Activated CD4-positive, alpha-beta memory T cell treated with anti-CD3 and anti-CD28 coated beads for 36 hours (primary cell): ENCODE results near the gene ACYP1. TPM values are rescaled to one million over a fixed set of nuclear protein-coding genes. Genes with fewer than 3 reads are reported as not detected.

Experiments used
- CTCF ChIA-PET: fragments of 350-600 bp; sonication (Branson Sonifier 250); formaldehyde crosslinking; loops from one replicate; lab custom pipeline; 2021; ENCODE audit warnings: antibody characterized with exemption, inconsistent platforms; lab: Charles Lee
- POLR2A ChIA-PET: fragments of 350-600 bp; sonication (Branson Sonifier 250); formaldehyde crosslinking; loops from one replicate; lab custom pipeline; 2021; ENCODE audit warnings: antibody characterized with exemption; lab: Charles Lee
- DNase-seq: peaks from one replicate; pipeline ENCODE4 v3.0.0-alpha.2; 2020
- H3K27ac Mint-ChIP-seq: one replicate; pipeline ENCODE4 v1.8.0; 2021; ENCODE audit warnings: mixed read lengths
- H3K27me3 Mint-ChIP-seq: one replicate; pipeline ENCODE4 v1.8.0; 2021; ENCODE audit warnings: mixed read lengths
- H3K36me3 Mint-ChIP-seq: one replicate; pipeline ENCODE4 v1.8.0; 2021; ENCODE audit warnings: mixed read lengths
- H3K4me1 Mint-ChIP-seq: one replicate; pipeline ENCODE4 v1.8.0; 2021; ENCODE audit warnings: low read depth, mixed read lengths
- H3K4me3 Mint-ChIP-seq: one replicate; pipeline ENCODE4 v1.8.0; 2021; ENCODE audit warnings: mild to moderate bottlenecking, mixed read lengths
- H3K9me3 Mint-ChIP-seq: one replicate; pipeline ENCODE4 v1.8.0; 2021; ENCODE audit warnings: mixed read lengths
- intact Hi-C: fragments of 100-400 bp; cut with micrococcal nuclease; formaldehyde crosslinking; loops from one replicate; pipeline ENCODE4 v1.15.1; 2023
- total RNA-seq, 2 experiments: library from RNA; stranded (reverse); gene quantifications; one replicate each; pipeline ENCODE4 v1.2.3, GENCODE V29; 2021

ACYP1 gene
- total RNA-seq, 2 experiments from 2014 or later = 41.3 to 45.8 TPM

DNA sequence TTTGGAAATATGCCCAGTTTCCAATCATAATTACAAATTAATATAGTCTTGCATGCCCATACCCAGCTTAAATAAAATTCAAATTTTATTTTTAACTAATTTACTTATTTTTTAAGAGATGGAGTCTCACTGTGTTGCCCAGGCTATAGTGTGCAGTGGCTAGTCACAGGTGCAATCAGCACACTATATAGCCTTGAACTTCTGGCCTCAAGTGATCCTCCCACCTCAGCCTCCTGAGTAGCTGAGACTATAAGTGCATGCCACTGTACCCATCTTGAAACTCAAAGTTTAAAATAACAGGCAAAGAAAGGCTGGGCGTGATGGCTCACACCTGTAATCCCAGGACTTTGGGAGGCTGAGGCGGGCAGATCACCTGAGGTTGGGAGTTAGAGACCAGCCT lies 22.9 kb downstream of the ACYP1 start:
- ChIA-PET CTCF (no interaction called here), POLR2A (no interaction called here)
- Mint-ChIP-seq H3K9me3 (no peaks in the 10 kb centered on the region), H3K4me1 (peaks cover 16% of the 10 kb centered on the region), H3K4me3 (no peak overlapping the region), H3K27ac (no peak overlapping the region), H3K36me3 (peaks cover 12% of the 10 kb centered on the region), H3K27me3 (no peaks in the 10 kb centered on the region)
- no peak for DNase-seq
- intact Hi-C loops = no loop called here

GRCh38 chr14:75040507-75040906 lies 23.3 kb downstream of the ACYP1 start:
- Mint-ChIP-seq H3K9me3 (no peaks in the 10 kb centered on the region), H3K4me1 (peaks cover 13% of the 10 kb centered on the region), H3K27ac (no peak overlapping the region), H3K4me3 (no peak overlapping the region), H3K27me3 (no peaks in the 10 kb centered on the region), H3K36me3 (peaks cover 14% of the 10 kb centered on the region)
- POLR2A ChIA-PET = no interaction called here
- CTCF ChIA-PET = no interaction called here
- intact Hi-C loops = no loop called here
- no peak for DNase-seq

- Mint-ChIP-seq H3K27me3 (no peaks in the 10 kb centered on the region), H3K27ac (no peak overlapping the region), H3K4me3 (no peak overlapping the region), H3K4me1 (no peaks in the 10 kb centered on the region), H3K9me3 (no peaks in the 10 kb centered on the region), H3K36me3 (peaks cover 35% of the 10 kb centered on the region)
- POLR2A ChIA-PET = no interaction called here
- intact Hi-C loops = no loop called here
- no peak for DNase-seq
- CTCF ChIA-PET = no interaction called here
These were observed 30.9 kb downstream of the ACYP1 start for GRCh38 chr14:75032939-75033338.

DNA sequence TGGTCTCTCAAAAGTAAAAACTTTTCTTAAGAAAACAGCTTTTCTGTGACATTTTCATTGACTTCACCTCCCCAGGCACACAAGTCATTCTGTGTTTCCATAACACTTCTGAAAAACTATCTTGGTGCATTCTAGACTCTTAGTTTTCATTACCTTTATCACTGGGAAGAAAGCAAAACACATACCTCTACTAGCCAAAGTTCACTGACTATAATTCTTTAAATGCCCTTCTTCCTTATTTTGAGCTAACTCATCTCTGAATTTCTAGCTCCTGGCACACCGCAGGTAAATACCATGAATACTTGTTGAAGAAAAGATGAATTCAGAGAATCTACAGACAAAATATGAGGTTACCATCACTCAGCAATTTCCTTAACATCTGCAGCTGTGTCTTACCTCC lies 33.7 kb downstream of the ACYP1 start:
- no peaks in the 10 kb centered on the region for H3K27me3 Mint-ChIP-seq
- H3K4me3 Mint-ChIP-seq = no peak overlapping the region
- intact Hi-C loops = no loop called here
- no peaks in the 10 kb centered on the region for H3K4me1 Mint-ChIP-seq
- ChIA-PET POLR2A (interaction anchor here (0.6 kb wide), 1 partner anchor 925 kb away, joined by 3 read pairs; no protein-coding TSS in a partner anchor), CTCF (interaction anchor here (1.2 kb wide), 1 partner anchor 85 kb away, joined by 7 read pairs; no protein-coding TSS in a partner anchor)
- DNase-seq = no peak
- H3K27ac Mint-ChIP-seq = no peak overlapping the region
- peaks cover 32% of the 10 kb centered on the region for H3K36me3 Mint-ChIP-seq
- no peaks in the 10 kb centered on the region for H3K9me3 Mint-ChIP-seq

DNA sequence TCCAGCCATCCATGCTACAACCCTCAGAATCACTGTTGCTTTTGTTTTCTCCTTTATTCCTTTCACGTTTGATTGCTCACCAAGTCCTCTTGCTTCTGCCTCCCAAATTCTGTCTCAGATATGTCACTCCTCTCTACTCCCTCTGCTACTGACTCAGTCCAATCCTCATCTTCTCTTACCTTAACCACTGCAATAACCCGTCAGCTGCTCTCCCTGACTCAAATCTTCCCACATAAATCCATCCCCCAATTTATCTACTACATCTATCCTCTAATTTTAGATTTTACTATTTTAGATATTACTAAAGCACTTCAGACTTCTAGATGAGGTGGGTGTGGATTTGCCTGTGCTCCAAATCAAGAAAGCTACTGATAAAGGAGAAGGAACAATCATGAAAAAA lies 37.9 kb downstream of the ACYP1 start:
- no peaks in the 10 kb centered on the region for H3K27me3 Mint-ChIP-seq
- no peaks in the 10 kb centered on the region for H3K4me1 Mint-ChIP-seq
- no peak overlapping the region for H3K27ac Mint-ChIP-seq
- ChIA-PET CTCF (interaction anchor here (1.3 kb wide), 1 partner anchor 14 kb away, joined by 3 read pairs; no protein-coding TSS in a partner anchor), POLR2A (no interaction called here)
- no peak overlapping the region for H3K4me3 Mint-ChIP-seq
- peaks cover 29% of the 10 kb centered on the region for H3K36me3 Mint-ChIP-seq
- H3K9me3 Mint-ChIP-seq = no peaks in the 10 kb centered on the region
- intact Hi-C loops = no loop called here
- no peak for DNase-seq

DNA sequence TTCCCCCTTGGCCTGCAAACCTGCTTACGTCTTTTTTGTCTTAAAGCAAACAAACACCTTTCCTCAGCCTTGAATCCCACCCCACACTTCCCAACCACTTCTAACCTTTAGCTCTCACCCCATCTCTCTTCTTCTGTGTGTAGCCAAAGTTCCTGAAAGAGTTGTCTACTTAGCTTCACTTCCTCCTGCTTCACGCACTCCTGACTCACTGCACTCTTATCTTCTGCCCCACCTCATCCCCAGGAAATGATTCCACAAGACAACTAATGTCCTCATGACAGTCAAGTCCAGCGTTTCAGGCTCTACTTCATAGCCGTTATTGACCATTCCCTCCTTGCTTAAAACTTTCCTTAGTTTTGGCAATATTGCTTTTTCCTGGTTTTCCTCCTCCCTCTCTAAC lies 38.7 kb downstream of the ACYP1 start:
- intact Hi-C loops = no loop called here
- ChIA-PET CTCF (interaction anchor here (1.3 kb wide), 1 partner anchor 14 kb away, joined by 3 read pairs; no protein-coding TSS in a partner anchor), POLR2A (no interaction called here)
- Mint-ChIP-seq H3K27ac (no peak overlapping the region), H3K36me3 (peaks cover 23% of the 10 kb centered on the region), H3K4me1 (no peaks in the 10 kb centered on the region), H3K4me3 (no peak overlapping the region), H3K27me3 (no peaks in the 10 kb centered on the region), H3K9me3 (no peaks in the 10 kb centered on the region)
- no peak for DNase-seq

DNA sequence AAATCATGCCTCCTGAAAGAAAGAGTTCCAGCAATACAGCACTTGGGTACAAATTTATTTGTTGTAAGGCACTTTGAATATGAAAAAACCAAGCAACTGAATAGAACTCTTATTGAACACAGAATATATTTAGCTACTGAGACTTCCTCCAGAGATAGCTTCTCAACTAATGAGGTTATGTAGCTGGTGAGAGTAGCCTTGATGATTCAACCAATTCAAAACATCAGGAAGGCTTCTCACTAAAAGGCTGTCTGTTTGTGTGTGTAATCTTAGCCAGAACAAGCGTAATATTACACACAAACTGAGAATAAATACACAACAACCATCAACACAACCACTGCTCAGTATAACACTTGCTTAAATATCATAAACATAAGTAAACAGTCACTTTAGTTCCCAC lies 40.7 kb downstream of the ACYP1 start:
- intact Hi-C loops = no loop called here
- Mint-ChIP-seq H3K27me3 (no peaks in the 10 kb centered on the region), H3K4me1 (no peaks in the 10 kb centered on the region), H3K27ac (no peak overlapping the region), H3K36me3 (peaks cover 21% of the 10 kb centered on the region), H3K4me3 (no peak overlapping the region), H3K9me3 (no peaks in the 10 kb centered on the region)
- POLR2A ChIA-PET = no interaction called here
- CTCF ChIA-PET = interaction anchor here (0.6 to 1.7 kb wide), 8 partner anchors 10 to 330 kb away, joined by 3 to 7 read pairs (median 4); no protein-coding TSS in a partner anchor
- no peak for DNase-seq

GRCh38 chr14:75022655-75023054 lies 41.2 kb downstream of the ACYP1 start:
- no peaks in the 10 kb centered on the region for H3K4me1 Mint-ChIP-seq
- H3K36me3 Mint-ChIP-seq = peaks cover 20% of the 10 kb centered on the region
- H3K9me3 Mint-ChIP-seq = no peaks in the 10 kb centered on the region
- intact Hi-C loops = no loop called here
- DNase-seq = no peak
- POLR2A ChIA-PET = no interaction called here
- no peak overlapping the region for H3K4me3 Mint-ChIP-seq
- H3K27me3 Mint-ChIP-seq = no peaks in the 10 kb centered on the region
- CTCF ChIA-PET = interaction anchor here (0.6 to 1.7 kb wide), 5 partner anchors 23 to 330 kb away, joined by 3 to 7 read pairs (median 4); no protein-coding TSS in a partner anchor
- H3K27ac Mint-ChIP-seq = no peak overlapping the region

- DNase-seq = no peak
- no peaks in the 10 kb centered on the region for H3K4me1 Mint-ChIP-seq
- POLR2A ChIA-PET = no interaction called here
- H3K36me3 Mint-ChIP-seq = peaks cover 34% of the 10 kb centered on the region
- CTCF ChIA-PET = interaction anchor here (1.1 kb wide), 1 partner anchor 158 kb away, joined by 3 read pairs; no protein-coding TSS in a partner anchor
- intact Hi-C loops = no loop called here
- no peaks in the 10 kb centered on the region for H3K27me3 Mint-ChIP-seq
- no peaks in the 10 kb centered on the region for H3K9me3 Mint-ChIP-seq
- no peak overlapping the region for H3K27ac Mint-ChIP-seq
- no peak overlapping the region for H3K4me3 Mint-ChIP-seq
These were observed 45.1 kb downstream of the ACYP1 start for GRCh38 chr14:75018694-75019093.

GRCh38 chr14:75016815-75017214 lies 47.0 kb downstream of the ACYP1 start:
- POLR2A ChIA-PET = no interaction called here
- no peak for DNase-seq
- CTCF ChIA-PET = interaction anchor here (0.7 kb wide), 1 partner anchor 156 kb away, joined by 3 read pairs; no protein-coding TSS in a partner anchor
- no peak overlapping the region for H3K27ac Mint-ChIP-seq
- H3K9me3 Mint-ChIP-seq = no peaks in the 10 kb centered on the region
- H3K27me3 Mint-ChIP-seq = no peaks in the 10 kb centered on the region
- H3K4me3 Mint-ChIP-seq = no peak overlapping the region
- H3K4me1 Mint-ChIP-seq = peaks cover 8% of the 10 kb centered on the region
- intact Hi-C loops = no loop called here
- peaks cover 33% of the 10 kb centered on the region for H3K36me3 Mint-ChIP-seq

DNA sequence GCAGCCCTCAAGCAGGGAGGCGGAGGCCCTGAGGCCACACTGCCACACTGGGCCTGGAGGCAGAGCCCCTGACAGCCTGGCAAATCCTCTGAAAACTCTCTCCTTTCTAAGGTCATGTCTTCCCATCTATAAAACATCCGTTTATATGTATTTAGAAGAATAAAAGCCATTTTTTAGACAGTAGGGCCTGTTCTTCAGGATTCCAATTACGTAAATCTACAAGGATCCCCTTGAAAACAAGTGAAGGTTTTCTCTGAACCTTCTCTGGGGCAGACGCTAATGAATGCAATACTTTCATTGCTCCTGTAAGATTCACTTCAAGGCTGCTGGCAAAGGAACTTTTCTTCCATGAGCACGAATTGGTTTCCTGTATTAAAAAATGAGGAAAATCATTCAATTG lies 48.3 kb downstream of the ACYP1 start:
- H3K9me3 Mint-ChIP-seq = no peaks in the 10 kb centered on the region
- H3K4me1 Mint-ChIP-seq = peaks cover 20% of the 10 kb centered on the region
- ChIA-PET CTCF (no interaction called here), POLR2A (no interaction called here)
- intact Hi-C loops = no loop called here
- no peak overlapping the region for H3K4me3 Mint-ChIP-seq
- H3K27me3 Mint-ChIP-seq = no peaks in the 10 kb centered on the region
- H3K27ac Mint-ChIP-seq = no peak overlapping the region
- peaks cover 32% of the 10 kb centered on the region for H3K36me3 Mint-ChIP-seq
- no peak for DNase-seq

DNA sequence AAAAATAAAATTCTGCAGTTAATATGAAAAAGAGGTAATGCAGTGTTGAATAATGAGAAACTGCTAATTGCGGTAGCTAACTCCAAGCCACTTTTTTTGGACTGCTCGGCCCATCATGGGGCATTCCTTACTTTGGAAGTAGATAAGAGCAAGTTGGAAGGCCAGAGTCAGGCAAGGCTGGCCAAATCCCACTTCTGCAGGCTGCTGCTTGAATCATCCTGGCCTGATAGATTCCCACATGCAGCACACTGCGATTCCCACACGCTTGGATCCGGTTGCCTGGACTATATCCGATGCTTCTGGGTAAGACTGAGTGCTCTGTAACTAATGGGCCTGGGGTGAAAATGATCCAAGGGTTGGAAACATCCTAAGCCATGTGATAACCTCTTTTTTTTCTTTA lies 50.5 kb downstream of the ACYP1 start:
- Mint-ChIP-seq H3K4me3 (no peak overlapping the region), H3K27ac (no peak overlapping the region), H3K4me1 (peaks cover 26% of the 10 kb centered on the region), H3K9me3 (no peaks in the 10 kb centered on the region), H3K27me3 (no peaks in the 10 kb centered on the region), H3K36me3 (peaks cover 41% of the 10 kb centered on the region)
- DNase-seq = no peak
- POLR2A ChIA-PET = interaction anchor here (0.6 kb wide), 2 partner anchors 34 to 111 kb away, joined by 4 to 5 read pairs; no protein-coding TSS in a partner anchor
- intact Hi-C loops = no loop called here
- CTCF ChIA-PET = interaction anchor here (1.3 kb wide), 1 partner anchor 10 kb away, joined by 3 read pairs; no protein-coding TSS in a partner anchor
